Measurements from ENCODE around the gene PRKN.

The PRKN gene

DNA sequence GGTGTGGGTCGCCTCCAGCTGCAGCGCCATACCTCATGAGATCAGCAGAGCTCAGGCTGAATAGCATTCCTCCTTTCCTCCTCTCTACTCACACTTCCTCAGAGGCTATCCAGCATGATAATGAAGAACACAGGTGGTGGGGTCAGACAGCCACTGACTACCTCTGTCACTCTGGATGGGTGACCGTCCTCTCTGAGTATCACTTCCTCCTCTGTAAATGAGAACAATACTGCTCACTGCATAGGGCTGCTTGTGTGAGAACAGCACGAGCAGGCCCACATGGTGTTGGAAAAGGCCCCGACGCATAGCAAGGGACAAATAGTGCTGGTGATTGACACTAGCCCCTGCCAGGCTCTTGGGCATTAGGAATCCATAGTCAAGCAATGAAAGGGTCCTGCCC lies 239.1 kb downstream of the PRKN start:
- H3K27me3 ChIP-seq (ENCODE audit: insufficient read depth, poor library complexity, severe bottlenecking), result no peaks in the 10 kb centered on the region
- DNase-seq (ENCODE audit: low spot score) (no peak), ATAC-seq (ENCODE audit: low read depth) (no peak)
- no peaks in the 10 kb centered on the region for H3K4me1 ChIP-seq (ENCODE audit: insufficient read depth, poor library complexity, severe bottlenecking)
- no peaks in the 10 kb centered on the region for H3K36me3 ChIP-seq (ENCODE audit: low read depth)
- H3K4me3 ChIP-seq (ENCODE audit: severe bottlenecking), result no peak overlapping the region
- H3K27ac ChIP-seq (ENCODE audit: poor library complexity, severe bottlenecking), result no peak overlapping the region
- no peak for TF ChIP-seq CTCF (IDR thresholded peaks at IDR 0.05; ENCODE audit: poor library complexity, severe bottlenecking)
- H3K9me3 ChIP-seq (ENCODE audit: severe bottlenecking), result no peaks in the 10 kb centered on the region

GRCh38 chr6:162485464-162485863 lies 242.1 kb downstream of the PRKN start:
- DNase-seq (ENCODE audit: low spot score), result no peak
- Histone ChIP-seq H3K36me3 (ENCODE audit: low read depth) (no peaks in the 10 kb centered on the region), H3K9me3 (ENCODE audit: severe bottlenecking) (no peaks in the 10 kb centered on the region)

GRCh38 chr6:162481938-162482337 lies 245.6 kb downstream of the PRKN start:
- no peaks in the 10 kb centered on the region for H3K27me3 ChIP-seq (ENCODE audit: insufficient read depth, poor library complexity, severe bottlenecking)
- DNase-seq (ENCODE audit: low spot score) (no peak), ATAC-seq (ENCODE audit: low read depth) (no peak)

More at GRCh38 chr6:162485464-162485863, 242.1 kb downstream of the PRKN start:
- no peak for TF ChIP-seq CTCF (IDR thresholded peaks at IDR 0.05; ENCODE audit: poor library complexity, severe bottlenecking)
- H3K4me1 ChIP-seq (ENCODE audit: insufficient read depth, poor library complexity, severe bottlenecking), result no peaks in the 10 kb centered on the region
- ATAC-seq (ENCODE audit: low read depth), result no peak
- no peak overlapping the region for H3K4me3 ChIP-seq (ENCODE audit: severe bottlenecking)
- H3K27me3 ChIP-seq (ENCODE audit: insufficient read depth, poor library complexity, severe bottlenecking), result no peaks in the 10 kb centered on the region
- H3K27ac ChIP-seq (ENCODE audit: poor library complexity, severe bottlenecking), result no peak overlapping the region

DNA sequence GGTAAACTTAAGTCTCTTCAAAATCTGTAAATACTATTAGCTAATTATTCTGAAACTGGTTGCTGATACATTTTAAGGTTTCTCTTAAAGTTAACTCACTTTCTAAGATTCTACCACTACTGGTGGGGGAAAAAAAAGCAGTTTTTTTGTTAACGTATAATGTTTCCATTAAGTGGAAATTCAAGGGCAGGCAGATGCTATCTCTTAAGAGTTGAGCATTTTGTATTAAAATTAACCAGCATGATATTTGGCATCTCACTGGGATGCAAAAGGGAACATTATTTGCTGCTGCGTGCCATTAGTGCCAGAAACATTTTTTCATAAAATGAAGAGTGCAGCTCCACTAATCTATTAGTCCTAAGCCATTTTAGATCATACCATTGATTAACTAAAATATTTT lies 246.2 kb downstream of the PRKN start:
- no peak overlapping the region for H3K4me3 ChIP-seq (ENCODE audit: severe bottlenecking)
- H3K9me3 ChIP-seq (ENCODE audit: severe bottlenecking), result no peaks in the 10 kb centered on the region
- no peak for ATAC-seq (ENCODE audit: low read depth)
- H3K27ac ChIP-seq (ENCODE audit: poor library complexity, severe bottlenecking), result no peak overlapping the region
- TF ChIP-seq CTCF (IDR thresholded peaks at IDR 0.05; ENCODE audit: poor library complexity, severe bottlenecking), result no peak
- no peaks in the 10 kb centered on the region for H3K27me3 ChIP-seq (ENCODE audit: insufficient read depth, poor library complexity, severe bottlenecking)
- no peak for DNase-seq (ENCODE audit: low spot score)
- no peaks in the 10 kb centered on the region for H3K36me3 ChIP-seq (ENCODE audit: low read depth)
- no peaks in the 10 kb centered on the region for H3K4me1 ChIP-seq (ENCODE audit: insufficient read depth, poor library complexity, severe bottlenecking)

More at GRCh38 chr6:162481938-162482337, 245.6 kb downstream of the PRKN start:
- no peak overlapping the region for H3K27ac ChIP-seq (ENCODE audit: poor library complexity, severe bottlenecking)
- H3K9me3 ChIP-seq (ENCODE audit: severe bottlenecking), result no peaks in the 10 kb centered on the region
- no peak overlapping the region for H3K4me3 ChIP-seq (ENCODE audit: severe bottlenecking)
- H3K4me1 ChIP-seq (ENCODE audit: insufficient read depth, poor library complexity, severe bottlenecking), result no peaks in the 10 kb centered on the region
- no peak for TF ChIP-seq CTCF (IDR thresholded peaks at IDR 0.05; ENCODE audit: poor library complexity, severe bottlenecking)
- no peaks in the 10 kb centered on the region for H3K36me3 ChIP-seq (ENCODE audit: low read depth)

- no peak for DNase-seq (ENCODE audit: low spot score)
- Histone ChIP-seq H3K4me1 (ENCODE audit: insufficient read depth, poor library complexity, severe bottlenecking) (no peaks in the 10 kb centered on the region), H3K36me3 (ENCODE audit: low read depth) (no peaks in the 10 kb centered on the region), H3K9me3 (ENCODE audit: severe bottlenecking) (no peaks in the 10 kb centered on the region), H3K27ac (ENCODE audit: poor library complexity, severe bottlenecking) (no peak overlapping the region), H3K27me3 (ENCODE audit: insufficient read depth, poor library complexity, severe bottlenecking) (no peaks in the 10 kb centered on the region), H3K4me3 (ENCODE audit: severe bottlenecking) (no peak overlapping the region)
- TF ChIP-seq CTCF (IDR thresholded peaks at IDR 0.05; ENCODE audit: poor library complexity, severe bottlenecking), result no peak
- ATAC-seq (ENCODE audit: low read depth), result no peak
These were observed 249.3 kb downstream of the PRKN start for GRCh38 chr6:162478192-162478671.
